ENCODE data around the gene SRSF6.

- TF ChIP-seq CTCF (IDR thresholded peaks at IDR 0.05; ENCODE audit: insufficient read depth, low read length, poor library complexity, severe bottlenecking) = no peak
- TF ChIP-seq EZH2phosphoT487 (conservative IDR thresholded peaks at IDR 0.05; ENCODE audit: low read length) = no peak
These were observed 48.2 kb upstream of the SRSF6 start for GRCh38 chr20:43409577-43409913.
